B cell (primary cell): ENCODE measurements around the gene RASSF1. TPM values are rescaled to one million over a fixed set of nuclear protein-coding genes. Genes with fewer than 3 reads are reported as not detected.
A peak's percentile ranks its signal among the peaks of the same experiment; 100 is the strongest.

Source experiments
- ATAC-seq: fragments of 200-7000 bp; cut with Tn5 transposase; one replicate; pipeline ENCODE4 v1.10.0; 2021; ENCODE audit warnings: low read depth, mild to moderate bottlenecking, moderate number of reproducible peaks, moderate library complexity
- CTCF ChIA-PET: fragments of 350-600 bp; sonication (Branson Sonifier 250); formaldehyde crosslinking; loops from one replicate; lab custom pipeline; 2021; ENCODE audit warnings: antibody characterized with exemption, inconsistent platforms; lab: Charles Lee
- POLR2A ChIA-PET: fragments of 350-600 bp; sonication (Branson Sonifier 250); formaldehyde crosslinking; loops from one replicate; lab custom pipeline; 2021; ENCODE audit warnings: antibody characterized with exemption; lab: Charles Lee
- DNase-seq: peaks from one replicate; pipeline ENCODE4 v3.0.0; 2013
- H2AFZ ChIP-seq: 2 replicates; pipeline ENCODE4 v1.6.1; 2012; ENCODE audit warnings: mild to moderate bottlenecking, low read depth, low read length; ENCODE audit not compliant: insufficient read depth, poor library complexity, severe bottlenecking
- H3K27ac ChIP-seq, 2 donors: 1 replicate in 1 of 2; 2 replicates in 1 of 2; pipeline ENCODE4 v1.5.1; 2012 to 2013; ENCODE audit warnings: low read length in 2 of 2, mild to moderate bottlenecking in 2 of 2, moderate library complexity in 1 of 2
- H3K27me3 ChIP-seq, 4 experiments: fragments of 200-600 bp in 1 of 4; sonication (generic) in 1 of 4; replicated peaks in 1 of 4; 1 replicate in 2 of 4; 2 replicates in 2 of 4; pipeline versions ENCODE4 v1.6.1 to v1.7.0; 2013 to 2016; ENCODE audit warnings: low read length in 3 of 4, mild to moderate bottlenecking in 2 of 4, mixed read lengths in 1 of 4, moderate library complexity in 1 of 4; ENCODE audit not compliant: insufficient read depth in 4 of 4, control insufficient read depth in 3 of 4; ENCODE audit errors: control extremely low read depth in 1 of 4
- H3K36me3 ChIP-seq, 2 experiments: replicated peaks in 1 of 2; 1 replicate in 1 of 2; 2 replicates in 1 of 2; pipeline versions ENCODE4 v1.6.1 to v1.7.1; 2013; ENCODE audit warnings: low read length in 1 of 2; ENCODE audit not compliant: insufficient read depth in 2 of 2, control insufficient read depth in 1 of 2; ENCODE audit errors: control extremely low read depth in 1 of 2, extremely low read depth in 1 of 2
- H3K4me1 ChIP-seq, 2 donors: fragments of 200-600 bp in 1 of 2; sonication (generic) in 1 of 2; 1 replicate in 1 of 2; 2 replicates in 1 of 2; pipeline versions ENCODE4 v1.5.1 to v1.6.1; 2013 to 2017; ENCODE audit warnings: low read length in 2 of 2; ENCODE audit not compliant: control insufficient read depth in 2 of 2, insufficient read depth in 2 of 2
- H3K4me2 ChIP-seq: replicated peaks from 2 replicates; pipeline ENCODE3; 2012; ENCODE audit warnings: mild to moderate bottlenecking, low read depth, low read length; ENCODE audit not compliant: poor library complexity, severe bottlenecking
- H3K4me3 ChIP-seq, 5 experiments: fragments of 200-600 bp in 1 of 5; sonication (generic) in 1 of 5; 1 replicate in 3 of 5; 2 replicates in 2 of 5; pipeline versions ENCODE4 v1.5.1 to v1.7.0; 2011 to 2016; ENCODE audit warnings: low read length in 4 of 5, mild to moderate bottlenecking in 4 of 5, low read depth in 2 of 5, control low read depth in 1 of 5, moderate library complexity in 1 of 5; ENCODE audit not compliant: insufficient read depth in 1 of 5; ENCODE audit errors: control extremely low read depth in 1 of 5, extremely low read depth in 1 of 5
- H3K79me2 ChIP-seq: fragments of 200-600 bp; sonication (generic); one replicate; pipeline ENCODE4 v1.6.0; 2016; ENCODE audit warnings: low read length; ENCODE audit not compliant: control insufficient read depth, insufficient read depth
- H3K9ac ChIP-seq: fragments of 200-600 bp; sonication (generic); 2 replicates; pipeline ENCODE4 v1.6.1; 2017; ENCODE audit warnings: mild to moderate bottlenecking, low read length, moderate library complexity
- H3K9me3 ChIP-seq, 3 donors: one replicate each; pipeline versions ENCODE4 v1.6.1 to v1.7.1; 2013; ENCODE audit warnings: low read length in 2 of 3; ENCODE audit not compliant: control insufficient read depth in 2 of 3, insufficient read depth in 1 of 3; ENCODE audit errors: control extremely low read depth in 1 of 3
- H4K20me1 ChIP-seq: 2 replicates; pipeline ENCODE4 v1.6.0; 2012; ENCODE audit warnings: mild to moderate bottlenecking, low read length; ENCODE audit not compliant: insufficient read depth, control insufficient read depth, poor library complexity, severe bottlenecking
- H3K27ac Mint-ChIP-seq: one replicate; pipeline ENCODE4 v1.8.0; 2021; ENCODE audit warnings: mixed read lengths
- H3K27me3 Mint-ChIP-seq: one replicate; pipeline ENCODE4 v1.8.0; 2021; ENCODE audit warnings: mixed read lengths
- H3K4me1 Mint-ChIP-seq: one replicate; pipeline ENCODE4 v1.8.0; 2021; ENCODE audit warnings: mixed read lengths
- H3K4me3 Mint-ChIP-seq: one replicate; pipeline ENCODE4 v1.8.0; 2021; ENCODE audit warnings: mixed read lengths
- H3K9me3 Mint-ChIP-seq: one replicate; pipeline ENCODE4 v1.8.0; 2022; ENCODE audit warnings: mixed read lengths; ENCODE audit not compliant: insufficient read depth
- CTCF ChIP-seq: fragments of 200-600 bp; IDR thresholded peaks from one replicate; pipeline ENCODE4 v1.8.0; 2022; ENCODE audit warnings: antibody characterized with exemption, mild to moderate bottlenecking
- EZH2 ChIP-seq: IDR thresholded peaks from 2 replicates; pipeline ENCODE4 v1.6.1; 2012; ENCODE audit warnings: borderline replicate concordance, low read depth, mild to moderate bottlenecking, moderate library complexity, low read length; ENCODE audit not compliant: insufficient read depth, poor library complexity, severe bottlenecking
- WGBS: methylation state at CpG from one replicate; pipeline ENCODE4 v1.1.5; 2013; ENCODE audit warnings: missing lambda C conversion rate; ENCODE audit not compliant: insufficient coverage; 5-methylcytosine and 5-hydroxymethylcytosine counted together
- intact Hi-C: fragments of 100-400 bp; cut with micrococcal nuclease; formaldehyde crosslinking; loops from one replicate; pipeline ENCODE4 v1.10.0; 2022
- polyA plus RNA-seq: library from polyadenylated mRNA; depleted of rRNA; stranded (reverse); fragments of >200 nt; gene quantifications from 2 replicates; pipeline ENCODE4 v1.2.3, GENCODE V29; 2012
- total RNA-seq, 2 donors: library from RNA; stranded (reverse); fragments of 120-200 nt in 1 of 2; gene quantifications; 1 replicate in 1 of 2; 2 replicates in 1 of 2; pipeline versions ENCODE4 v1.2.3 to v1.2.4, GENCODE V29; 2013 to 2022

Gene RASSF1
- total and polyA plus RNA-seq, 2 donors (not counting 1 experiment from before 2014, with no cell fraction given) = 121 to 223 TPM

- ATAC-seq = no peak
- peaks cover 43% of the 10 kb centered on the region for H3K79me2 ChIP-seq
- H3K27ac ChIP-seq = peak overlapping the region; percentile 97 to 98
- H3K4me1 ChIP-seq = peaks cover 38 to 62% of the 10 kb centered on the region in 2 donors
- H3K27me3 ChIP-seq = no peaks in the 10 kb centered on the region
- H3K9me3 Mint-ChIP-seq = no peaks in the 10 kb centered on the region
- 4% methylated on average over 8 of the region's 9 CpGs for WGBS
- no peaks in the 10 kb centered on the region for H3K9me3 ChIP-seq
- H3K4me2 ChIP-seq = peak overlapping the region; percentile 90
- H3K27ac Mint-ChIP-seq = peak overlapping the region; percentile 99
- POLR2A ChIA-PET = interaction anchor here (0.9 to 6.1 kb wide), 7 partner anchors 11 to 227 kb away, joined by 3 to 96 read pairs (median 6); partner anchors contain the start of genes C3orf18, CYB561D2, HYAL3 and IFRD2
- peak overlapping the region; percentile 89 for H3K9ac ChIP-seq
- H2AFZ ChIP-seq = peak overlapping the region; percentile 82
- H3K4me1 Mint-ChIP-seq = peaks cover 49% of the 10 kb centered on the region
- no peaks in the 10 kb centered on the region for H3K27me3 Mint-ChIP-seq
- CTCF ChIA-PET = interaction anchor here (0.6 to 2.0 kb wide), 4 partner anchors 10 to 1420 kb away, joined by 4 to 14 read pairs (median 4); partner anchors contain the start of genes CYB561D2, NPRL2 and TUSC2
- no peak for DNase-seq
- H4K20me1 ChIP-seq = peaks cover 10% of the 10 kb centered on the region
- peaks cover 0 to 10% of the 10 kb centered on the region in 2 experiments for H3K36me3 ChIP-seq
- peak overlapping the region; percentile 61 to 86 (median 69) for H3K4me3 ChIP-seq
- intact Hi-C loops = no loop called here
- H3K4me3 Mint-ChIP-seq = peak overlapping the region; percentile 96
- no peak for TF ChIP-seq CTCF
- no peak for TF ChIP-seq EZH2
Measured at GRCh38 chr3:50340147-50340447, 539 bp downstream of the RASSF1 start.

- Histone ChIP-seq H3K9me3 (no peaks in the 10 kb centered on the region), H3K9ac (peak overlapping the region; percentile 89), H3K4me1 (peaks cover 37 to 63% of the 10 kb centered on the region in 2 donors), H3K36me3 (peaks cover 0 to 10% of the 10 kb centered on the region in 2 experiments), H3K27ac (peak overlapping the region; percentile 97 to 98), H4K20me1 (peaks cover 12% of the 10 kb centered on the region), H3K79me2 (peaks cover 47% of the 10 kb centered on the region), H3K4me3 (peak overlapping the region; percentile 61 to 86 (median 69)), H3K27me3 (no peaks in the 10 kb centered on the region), H2AFZ (peak overlapping the region; percentile 82), H3K4me2 (peak overlapping the region; percentile 90)
- no peak for DNase-seq
- Mint-ChIP-seq H3K9me3 (no peaks in the 10 kb centered on the region), H3K4me3 (peak overlapping the region; percentile 96), H3K4me1 (peaks cover 47% of the 10 kb centered on the region), H3K27ac (peak overlapping the region; percentile 99), H3K27me3 (no peaks in the 10 kb centered on the region)
- CTCF ChIA-PET = interaction anchor here (1.8 to 3.9 kb wide), 3 partner anchors 9 to 12 kb away, joined by 4 to 37 read pairs (median 14); partner anchors contain the start of genes CYB561D2, NPRL2 and TUSC2
- WGBS = 47% methylated on average over 10 of the region's 14 CpGs
- no peak for ATAC-seq
- intact Hi-C loops = loop anchor here (5.0 kb wide), 1 partner anchor 102 kb away; the partner anchor contains the start of gene GNAI2
- TF ChIP-seq EZH2 = no peak
- no peak for TF ChIP-seq CTCF
- POLR2A ChIA-PET = interaction anchor here (1.0 to 6.1 kb wide), 4 partner anchors 11 to 47 kb away, joined by 3 to 96 read pairs (median 8); partner anchors contain the start of genes CYB561D2, IFRD2, NPRL2 and TUSC2
Measured at GRCh38 chr3:50339485-50340146, 1.0 kb downstream of the RASSF1 start.
